ENCODE results near the gene NKAPD1. TPM values are rescaled to one million over a fixed set of nuclear protein-coding genes. Genes with fewer than 3 reads are reported as not detected.

Gene NKAPD1
- polyA plus RNA-seq, 1 of the 3 experiments (the other 2 are of a cell fraction) = 9.2 TPM

DNA sequence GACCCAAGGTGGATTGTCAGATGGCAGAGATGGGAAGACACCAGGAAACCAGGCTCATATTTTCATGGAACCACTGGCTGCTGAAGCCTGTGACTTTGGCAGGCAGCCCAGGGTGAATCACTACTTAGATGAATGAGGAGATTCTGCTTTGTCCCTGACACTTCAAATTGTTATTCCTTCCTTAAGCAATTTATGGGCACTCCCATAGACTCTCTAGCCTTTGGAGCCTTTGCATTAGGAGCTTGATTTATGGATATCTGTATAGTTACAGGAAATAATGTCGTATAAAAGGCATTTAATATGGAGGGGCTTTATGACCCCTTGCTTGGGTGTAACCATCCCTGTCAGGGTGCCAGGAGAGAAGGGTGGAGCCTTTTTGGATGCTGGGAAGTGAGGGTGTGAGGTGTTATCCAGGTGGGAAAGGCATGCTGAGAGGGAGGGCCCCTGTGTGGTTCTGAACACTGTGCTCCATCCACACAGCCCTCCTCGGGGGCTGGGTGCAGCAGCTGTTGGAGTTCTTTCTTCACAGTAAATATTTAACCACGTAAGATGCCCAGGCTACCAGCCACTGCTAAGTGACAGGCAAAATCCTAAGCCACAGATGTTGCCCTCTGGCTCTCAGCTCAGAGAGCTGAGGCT, 54.5 kb downstream of the NKAPD1 start (continued):
- TF ChIP-seq, protein P1, sequence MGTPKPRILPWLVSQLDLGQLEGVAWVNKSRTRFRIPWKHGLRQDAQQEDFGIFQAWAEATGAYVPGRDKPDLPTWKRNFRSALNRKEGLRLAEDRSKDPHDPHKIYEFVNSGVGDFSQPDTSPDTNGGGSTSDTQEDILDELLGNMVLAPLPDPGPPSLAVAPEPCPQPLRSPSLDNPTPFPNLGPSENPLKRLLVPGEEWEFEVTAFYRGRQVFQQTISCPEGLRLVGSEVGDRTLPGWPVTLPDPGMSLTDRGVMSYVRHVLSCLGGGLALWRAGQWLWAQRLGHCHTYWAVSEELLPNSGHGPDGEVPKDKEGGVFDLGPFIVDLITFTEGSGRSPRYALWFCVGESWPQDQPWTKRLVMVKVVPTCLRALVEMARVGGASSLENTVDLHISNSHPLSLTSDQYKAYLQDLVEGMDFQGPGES (IDR thresholded peaks at IDR 0.05; ENCODE audit: low read depth, low read length) = no peak
- peak; percentile 73 for TF ChIP-seq TCF12 (IDR thresholded peaks at IDR 0.05)
- TF ChIP-seq, protein P2, sequence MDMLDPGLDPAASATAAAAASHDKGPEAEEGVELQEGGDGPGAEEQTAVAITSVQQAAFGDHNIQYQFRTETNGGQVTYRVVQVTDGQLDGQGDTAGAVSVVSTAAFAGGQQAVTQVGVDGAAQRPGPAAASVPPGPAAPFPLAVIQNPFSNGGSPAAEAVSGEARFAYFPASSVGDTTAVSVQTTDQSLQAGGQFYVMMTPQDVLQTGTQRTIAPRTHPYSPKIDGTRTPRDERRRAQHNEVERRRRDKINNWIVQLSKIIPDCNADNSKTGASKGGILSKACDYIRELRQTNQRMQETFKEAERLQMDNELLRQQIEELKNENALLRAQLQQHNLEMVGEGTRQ (IDR thresholded peaks at IDR 0.05; ENCODE audit: borderline replicate concordance, low read depth, low read length) = no peak
- TF ChIP-seq JUND (IDR thresholded peaks at IDR 0.05) = peak; percentile 84
- no peak for TF ChIP-seq SMC3 (IDR thresholded peaks at IDR 0.05; ENCODE audit: low read depth, low read length)
- TF ChIP-seq, protein P3, sequence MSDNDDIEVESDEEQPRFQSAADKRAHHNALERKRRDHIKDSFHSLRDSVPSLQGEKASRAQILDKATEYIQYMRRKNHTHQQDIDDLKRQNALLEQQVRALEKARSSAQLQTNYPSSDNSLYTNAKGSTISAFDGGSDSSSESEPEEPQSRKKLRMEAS (IDR thresholded peaks at IDR 0.05; ENCODE audit: low read depth) = no peak
- TF ChIP-seq, protein P4, sequence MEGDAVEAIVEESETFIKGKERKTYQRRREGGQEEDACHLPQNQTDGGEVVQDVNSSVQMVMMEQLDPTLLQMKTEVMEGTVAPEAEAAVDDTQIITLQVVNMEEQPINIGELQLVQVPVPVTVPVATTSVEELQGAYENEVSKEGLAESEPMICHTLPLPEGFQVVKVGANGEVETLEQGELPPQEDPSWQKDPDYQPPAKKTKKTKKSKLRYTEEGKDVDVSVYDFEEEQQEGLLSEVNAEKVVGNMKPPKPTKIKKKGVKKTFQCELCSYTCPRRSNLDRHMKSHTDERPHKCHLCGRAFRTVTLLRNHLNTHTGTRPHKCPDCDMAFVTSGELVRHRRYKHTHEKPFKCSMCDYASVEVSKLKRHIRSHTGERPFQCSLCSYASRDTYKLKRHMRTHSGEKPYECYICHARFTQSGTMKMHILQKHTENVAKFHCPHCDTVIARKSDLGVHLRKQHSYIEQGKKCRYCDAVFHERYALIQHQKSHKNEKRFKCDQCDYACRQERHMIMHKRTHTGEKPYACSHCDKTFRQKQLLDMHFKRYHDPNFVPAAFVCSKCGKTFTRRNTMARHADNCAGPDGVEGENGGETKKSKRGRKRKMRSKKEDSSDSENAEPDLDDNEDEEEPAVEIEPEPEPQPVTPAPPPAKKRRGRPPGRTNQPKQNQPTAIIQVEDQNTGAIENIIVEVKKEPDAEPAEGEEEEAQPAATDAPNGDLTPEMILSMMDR (IDR thresholded peaks at IDR 0.05) = no peak
- TF ChIP-seq RAD21 (IDR thresholded peaks at IDR 0.05; ENCODE audit: low read length) = no peak
- TF ChIP-seq EZH2phosphoT487 (IDR thresholded peaks at IDR 0.05; ENCODE audit: borderline replicate concordance, low read depth) = no peak
- TF ChIP-seq, protein P5, sequence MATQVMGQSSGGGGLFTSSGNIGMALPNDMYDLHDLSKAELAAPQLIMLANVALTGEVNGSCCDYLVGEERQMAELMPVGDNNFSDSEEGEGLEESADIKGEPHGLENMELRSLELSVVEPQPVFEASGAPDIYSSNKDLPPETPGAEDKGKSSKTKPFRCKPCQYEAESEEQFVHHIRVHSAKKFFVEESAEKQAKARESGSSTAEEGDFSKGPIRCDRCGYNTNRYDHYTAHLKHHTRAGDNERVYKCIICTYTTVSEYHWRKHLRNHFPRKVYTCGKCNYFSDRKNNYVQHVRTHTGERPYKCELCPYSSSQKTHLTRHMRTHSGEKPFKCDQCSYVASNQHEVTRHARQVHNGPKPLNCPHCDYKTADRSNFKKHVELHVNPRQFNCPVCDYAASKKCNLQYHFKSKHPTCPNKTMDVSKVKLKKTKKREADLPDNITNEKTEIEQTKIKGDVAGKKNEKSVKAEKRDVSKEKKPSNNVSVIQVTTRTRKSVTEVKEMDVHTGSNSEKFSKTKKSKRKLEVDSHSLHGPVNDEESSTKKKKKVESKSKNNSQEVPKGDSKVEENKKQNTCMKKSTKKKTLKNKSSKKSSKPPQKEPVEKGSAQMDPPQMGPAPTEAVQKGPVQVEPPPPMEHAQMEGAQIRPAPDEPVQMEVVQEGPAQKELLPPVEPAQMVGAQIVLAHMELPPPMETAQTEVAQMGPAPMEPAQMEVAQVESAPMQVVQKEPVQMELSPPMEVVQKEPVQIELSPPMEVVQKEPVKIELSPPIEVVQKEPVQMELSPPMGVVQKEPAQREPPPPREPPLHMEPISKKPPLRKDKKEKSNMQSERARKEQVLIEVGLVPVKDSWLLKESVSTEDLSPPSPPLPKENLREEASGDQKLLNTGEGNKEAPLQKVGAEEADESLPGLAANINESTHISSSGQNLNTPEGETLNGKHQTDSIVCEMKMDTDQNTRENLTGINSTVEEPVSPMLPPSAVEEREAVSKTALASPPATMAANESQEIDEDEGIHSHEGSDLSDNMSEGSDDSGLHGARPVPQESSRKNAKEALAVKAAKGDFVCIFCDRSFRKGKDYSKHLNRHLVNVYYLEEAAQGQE (IDR thresholded peaks at IDR 0.05; ENCODE audit: low read depth, low read length) = no peak

DNA sequence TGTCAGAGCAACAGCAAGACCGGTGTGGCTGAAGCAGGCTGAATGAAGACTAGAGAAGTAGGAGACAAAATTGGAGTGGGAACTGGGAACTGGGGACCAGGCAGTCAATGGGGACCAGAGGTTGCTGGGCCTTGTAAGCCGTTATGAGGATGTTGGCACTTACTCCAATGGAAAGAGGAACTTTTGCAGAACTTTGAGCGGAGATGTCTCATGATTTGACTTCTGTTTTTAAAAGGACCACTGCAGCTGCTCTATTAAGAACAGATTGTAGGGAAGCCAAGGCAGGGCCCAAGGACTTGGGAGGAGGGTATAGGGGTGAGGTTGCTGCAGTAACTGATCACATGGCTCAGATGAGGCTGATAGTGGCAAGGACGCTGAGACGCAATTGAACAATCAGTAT, 55.6 kb downstream of the NKAPD1 start:
- H3F3A ChIP-seq (replicated peaks; ENCODE audit: insufficient read depth) = no peaks in the 10 kb centered on the region
- DNase-seq = no peak
- POLR2A ChIA-PET = no interaction called here
- H3K4me1 ChIP-seq (ENCODE audit: control insufficient read depth in 1 of 2, insufficient read depth in 2 of 2, low read depth in 1 of 2, low read length in 1 of 2) = peaks cover 5 to 11% of the 10 kb centered on the region in 2 experiments; a peak in 3 of 4 replicates
- CTCF ChIA-PET = interaction anchor here (0.9 to 1.5 kb wide), 2 partner anchors 16 to 90 kb away, joined by 3 to 5 read pairs; no protein-coding TSS in a partner anchor
- no peak overlapping the region for H3K9ac ChIP-seq
- no peak overlapping the region for H3K4me2 ChIP-seq
- TF ChIP-seq ELF1 (IDR thresholded peaks at IDR 0.05) (no peak), FOSL2 (IDR thresholded peaks at IDR 0.05; ENCODE audit: borderline replicate concordance, low read depth) (no peak), CHD2 (IDR thresholded peaks at IDR 0.05; ENCODE audit: low read length, partially characterized antibody) (no peak), RAD21 (IDR thresholded peaks at IDR 0.05; ENCODE audit: low read length) (no peak), MEF2A (IDR thresholded peaks at IDR 0.05; ENCODE audit: borderline replicate concordance, low read depth) (no peak)
- TF ChIP-seq, protein P6, sequence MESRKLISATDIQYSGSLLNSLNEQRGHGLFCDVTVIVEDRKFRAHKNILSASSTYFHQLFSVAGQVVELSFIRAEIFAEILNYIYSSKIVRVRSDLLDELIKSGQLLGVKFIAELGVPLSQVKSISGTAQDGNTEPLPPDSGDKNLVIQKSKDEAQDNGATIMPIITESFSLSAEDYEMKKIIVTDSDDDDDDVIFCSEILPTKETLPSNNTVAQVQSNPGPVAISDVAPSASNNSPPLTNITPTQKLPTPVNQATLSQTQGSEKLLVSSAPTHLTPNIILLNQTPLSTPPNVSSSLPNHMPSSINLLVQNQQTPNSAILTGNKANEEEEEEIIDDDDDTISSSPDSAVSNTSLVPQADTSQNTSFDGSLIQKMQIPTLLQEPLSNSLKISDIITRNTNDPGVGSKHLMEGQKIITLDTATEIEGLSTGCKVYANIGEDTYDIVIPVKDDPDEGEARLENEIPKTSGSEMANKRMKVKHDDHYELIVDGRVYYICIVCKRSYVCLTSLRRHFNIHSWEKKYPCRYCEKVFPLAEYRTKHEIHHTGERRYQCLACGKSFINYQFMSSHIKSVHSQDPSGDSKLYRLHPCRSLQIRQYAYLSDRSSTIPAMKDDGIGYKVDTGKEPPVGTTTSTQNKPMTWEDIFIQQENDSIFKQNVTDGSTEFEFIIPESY (IDR thresholded peaks at IDR 0.05; ENCODE audit: borderline replicate concordance, low read depth) = no peak
- no peaks in the 10 kb centered on the region for H3K9me2 ChIP-seq
- no peaks in the 10 kb centered on the region for H3K9me3 ChIP-seq
- no peaks in the 10 kb centered on the region for H3K27me3 ChIP-seq (ENCODE audit: insufficient read depth)
- no peaks in the 10 kb centered on the region for H3K36me3 ChIP-seq (replicated peaks in 1 of 2; ENCODE audit: control insufficient read depth in 1 of 2, insufficient read depth in 2 of 2, low read length in 1 of 2)
- no peaks in the 10 kb centered on the region for H3K79me2 ChIP-seq (ENCODE audit: insufficient read depth)
- no peak overlapping the region for H3K4me3 ChIP-seq (ENCODE audit: low read depth in 2 of 2, low read length in 1 of 2)
- H3K27ac ChIP-seq (ENCODE audit: low read depth in 2 of 2, low read length in 1 of 2) = no peak overlapping the region
- no peak overlapping the region for H2AFZ ChIP-seq (ENCODE audit: low read depth)
- no peaks in the 10 kb centered on the region for H4K20me1 ChIP-seq (ENCODE audit: insufficient read depth)
- 99% methylated on average over 5 of the region's 5 CpGs for WGBS (ENCODE audit: low lambda C conversion rate)
